Panc1 (cell line): ENCODE data around the gene CGNL1. TPM values are rescaled to one million over a fixed set of nuclear protein-coding genes. Genes with fewer than 3 reads are reported as not detected.

Experiments
- ATAC-seq: fragments of 200-7000 bp; cut with Tn5 transposase; 2 replicates; pipeline ENCODE4 v1.9.1; 2020; ENCODE audit warnings: mild to moderate bottlenecking, moderate library complexity
- BruUV-seq: library from RNA; stranded (reverse); fragments of 400-500 nt; replicated peaks from 2 replicates; lab custom pipeline; 2021; lab: Mats Ljungman, UMichigan
- CTCF ChIA-PET: fragments of 300-600 bp; sonication (Branson Sonifier 250); formaldehyde crosslinking; loops from one replicate; lab custom pipeline; 2022; ENCODE audit warnings: antibody characterized with exemption; lab: Charles Lee
- POLR2A ChIA-PET: fragments of 300-600 bp; sonication (Branson Sonifier 250); formaldehyde crosslinking; loops from one replicate; lab custom pipeline; 2022; ENCODE audit warnings: antibody characterized with exemption; lab: Charles Lee
- DNase-seq: peaks from one replicate; pipeline ENCODE4 v3.0.0-alpha.2; 2010; ENCODE audit warnings: low read depth, low spot score
- H3K27ac ChIP-seq: 2 replicates; pipeline ENCODE4 v1.5.1; 2011; ENCODE audit warnings: mild to moderate bottlenecking, low read length, inconsistent platforms
- H3K27me3 ChIP-seq: fragments of 200-500 bp; sonication (Bioruptor generic); 2 replicates; pipeline ENCODE4 v1.6.0; 2014; ENCODE audit warnings: low read length, inconsistent platforms; ENCODE audit not compliant: control insufficient read depth, insufficient read depth
- H3K36me3 ChIP-seq: fragments of 200-500 bp; sonication (Bioruptor generic); 2 replicates; pipeline ENCODE4 v1.5.1; 2014; ENCODE audit warnings: inconsistent platforms, mild to moderate bottlenecking, low read length, moderate library complexity; ENCODE audit not compliant: control insufficient read depth, insufficient read depth
- H3K4me1 ChIP-seq: 2 replicates; pipeline ENCODE4 v1.5.1; 2011; ENCODE audit warnings: inconsistent platforms, mild to moderate bottlenecking, low read length, moderate library complexity; ENCODE audit not compliant: control insufficient read depth, insufficient read depth
- H3K4me3 ChIP-seq, 2 experiments: 2 replicates each; pipeline ENCODE4 v1.5.1; 2011 to 2012; ENCODE audit warnings: low read depth in 2 of 2, low read length in 2 of 2, mild to moderate bottlenecking in 2 of 2, inconsistent platforms in 1 of 2, moderate library complexity in 1 of 2
- H3K9me3 ChIP-seq: fragments of 200-500 bp; sonication (Bioruptor generic); 2 replicates; pipeline ENCODE4 v1.5.1; 2014; ENCODE audit warnings: low read depth, mild to moderate bottlenecking, inconsistent platforms, low read length, moderate library complexity; ENCODE audit not compliant: control insufficient read depth, insufficient read depth
- POLR2AphosphoS5 ChIP-seq: IDR thresholded peaks from 2 replicates; pipeline ENCODE4 v1.6.1; 2012; ENCODE audit warnings: mild to moderate bottlenecking, low read depth, low read length, moderate library complexity
- SIN3A ChIP-seq: IDR thresholded peaks from 2 replicates; pipeline ENCODE4 v1.6.1; 2012; ENCODE audit warnings: low read depth, mild to moderate bottlenecking, low read length, moderate library complexity, borderline replicate concordance; ENCODE audit not compliant: insufficient read depth
- TCF7L2 ChIP-seq: IDR thresholded peaks from 2 replicates; pipeline ENCODE4 v1.6.1; 2011; ENCODE audit warnings: mild to moderate bottlenecking, low read depth, low read length, inconsistent platforms
- in situ Hi-C: cut with HindIII; loops from 2 replicates; pipeline ENCODE4 v1.10.0; 2016; ENCODE audit warnings: low sequenced_read_pairs, low pct_unique_long_range_greater_than_20kb
- intact Hi-C: fragments of 100-400 bp; cut with micrococcal nuclease; formaldehyde crosslinking; loops from one replicate; pipeline ENCODE4 v1.10.0; 2022; ENCODE audit not compliant: unreplicated experiment
- total RNA-seq: library from RNA; stranded (reverse); gene quantifications from one replicate; pipeline ENCODE4 v1.2.1, GENCODE V29; 2021; ENCODE audit not compliant: unreplicated experiment
- TF ChIP-seq, protein P1 (sequence below), 2 experiments: IDR thresholded peaks; 2 replicates each; pipeline ENCODE4 v1.6.1; 2011 to 2012; ENCODE audit warnings: low read depth in 2 of 2, control low read depth in 1 of 2, low read length in 1 of 2, mild to moderate bottlenecking in 1 of 2, moderate library complexity in 1 of 2; ENCODE audit not compliant: insufficient read depth in 1 of 2
- TF ChIP-seq, protein P2 (sequence below): fragments of 450-650 bp; IDR thresholded peaks from 2 replicates; pipeline ENCODE4 v1.5.1; 2017; ENCODE audit warnings: mild to moderate bottlenecking

The CGNL1 gene
- total RNA-seq, 1 experiment from 2014 or later: 3.5 TPM

GRCh38 chr15:57455929-57456328 lies 79.6 kb downstream of the CGNL1 start:
- ATAC-seq: no peak
- Histone ChIP-seq H3K9me3 (no peaks in the 10 kb centered on the region), H3K4me1 (no peaks in the 10 kb centered on the region), H3K27ac (no peak overlapping the region), H3K36me3 (no peaks in the 10 kb centered on the region), H3K27me3 (no peaks in the 10 kb centered on the region), H3K4me3 (no peak overlapping the region)
- ChIA-PET CTCF (no interaction called here), POLR2A (no interaction called here)
- DNase-seq: no peak
- in situ Hi-C loops: no loop called here
- TF ChIP-seq, protein P1, sequence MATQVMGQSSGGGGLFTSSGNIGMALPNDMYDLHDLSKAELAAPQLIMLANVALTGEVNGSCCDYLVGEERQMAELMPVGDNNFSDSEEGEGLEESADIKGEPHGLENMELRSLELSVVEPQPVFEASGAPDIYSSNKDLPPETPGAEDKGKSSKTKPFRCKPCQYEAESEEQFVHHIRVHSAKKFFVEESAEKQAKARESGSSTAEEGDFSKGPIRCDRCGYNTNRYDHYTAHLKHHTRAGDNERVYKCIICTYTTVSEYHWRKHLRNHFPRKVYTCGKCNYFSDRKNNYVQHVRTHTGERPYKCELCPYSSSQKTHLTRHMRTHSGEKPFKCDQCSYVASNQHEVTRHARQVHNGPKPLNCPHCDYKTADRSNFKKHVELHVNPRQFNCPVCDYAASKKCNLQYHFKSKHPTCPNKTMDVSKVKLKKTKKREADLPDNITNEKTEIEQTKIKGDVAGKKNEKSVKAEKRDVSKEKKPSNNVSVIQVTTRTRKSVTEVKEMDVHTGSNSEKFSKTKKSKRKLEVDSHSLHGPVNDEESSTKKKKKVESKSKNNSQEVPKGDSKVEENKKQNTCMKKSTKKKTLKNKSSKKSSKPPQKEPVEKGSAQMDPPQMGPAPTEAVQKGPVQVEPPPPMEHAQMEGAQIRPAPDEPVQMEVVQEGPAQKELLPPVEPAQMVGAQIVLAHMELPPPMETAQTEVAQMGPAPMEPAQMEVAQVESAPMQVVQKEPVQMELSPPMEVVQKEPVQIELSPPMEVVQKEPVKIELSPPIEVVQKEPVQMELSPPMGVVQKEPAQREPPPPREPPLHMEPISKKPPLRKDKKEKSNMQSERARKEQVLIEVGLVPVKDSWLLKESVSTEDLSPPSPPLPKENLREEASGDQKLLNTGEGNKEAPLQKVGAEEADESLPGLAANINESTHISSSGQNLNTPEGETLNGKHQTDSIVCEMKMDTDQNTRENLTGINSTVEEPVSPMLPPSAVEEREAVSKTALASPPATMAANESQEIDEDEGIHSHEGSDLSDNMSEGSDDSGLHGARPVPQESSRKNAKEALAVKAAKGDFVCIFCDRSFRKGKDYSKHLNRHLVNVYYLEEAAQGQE (IDR thresholded peaks at IDR 0.05; ENCODE audit: insufficient read depth in 1 of 2, low read depth in 2 of 2, low read length in 1 of 2): no peak
- TF ChIP-seq, protein P2, sequence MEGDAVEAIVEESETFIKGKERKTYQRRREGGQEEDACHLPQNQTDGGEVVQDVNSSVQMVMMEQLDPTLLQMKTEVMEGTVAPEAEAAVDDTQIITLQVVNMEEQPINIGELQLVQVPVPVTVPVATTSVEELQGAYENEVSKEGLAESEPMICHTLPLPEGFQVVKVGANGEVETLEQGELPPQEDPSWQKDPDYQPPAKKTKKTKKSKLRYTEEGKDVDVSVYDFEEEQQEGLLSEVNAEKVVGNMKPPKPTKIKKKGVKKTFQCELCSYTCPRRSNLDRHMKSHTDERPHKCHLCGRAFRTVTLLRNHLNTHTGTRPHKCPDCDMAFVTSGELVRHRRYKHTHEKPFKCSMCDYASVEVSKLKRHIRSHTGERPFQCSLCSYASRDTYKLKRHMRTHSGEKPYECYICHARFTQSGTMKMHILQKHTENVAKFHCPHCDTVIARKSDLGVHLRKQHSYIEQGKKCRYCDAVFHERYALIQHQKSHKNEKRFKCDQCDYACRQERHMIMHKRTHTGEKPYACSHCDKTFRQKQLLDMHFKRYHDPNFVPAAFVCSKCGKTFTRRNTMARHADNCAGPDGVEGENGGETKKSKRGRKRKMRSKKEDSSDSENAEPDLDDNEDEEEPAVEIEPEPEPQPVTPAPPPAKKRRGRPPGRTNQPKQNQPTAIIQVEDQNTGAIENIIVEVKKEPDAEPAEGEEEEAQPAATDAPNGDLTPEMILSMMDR: no peak
- TF ChIP-seq POLR2AphosphoS5 (no peak), TCF7L2 (no peak), SIN3A (no peak)
- BruUV-seq: no TSS peak
- intact Hi-C loops: no loop called here

DNA sequence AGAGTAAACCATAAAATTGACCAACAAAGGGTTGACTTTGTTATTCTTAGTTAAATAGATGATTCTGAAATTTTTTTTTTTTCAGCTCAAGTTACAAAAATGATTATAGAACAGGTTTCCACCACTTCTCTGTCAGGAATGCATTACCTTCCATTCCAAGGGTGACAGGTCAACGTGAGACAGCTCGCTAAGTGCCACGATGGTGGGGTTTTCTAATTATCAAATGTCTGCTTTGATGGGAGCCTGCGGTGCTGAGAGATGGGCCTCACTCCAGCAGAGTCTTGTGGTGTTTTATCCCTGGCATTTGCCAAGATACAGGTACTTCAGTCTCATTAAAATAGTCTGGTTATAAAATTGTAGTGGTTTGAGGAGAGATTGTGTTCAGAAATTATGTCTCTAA lies 80.3 kb downstream of the CGNL1 start:
- Histone ChIP-seq H3K36me3 (no peaks in the 10 kb centered on the region), H3K9me3 (no peaks in the 10 kb centered on the region), H3K4me1 (no peaks in the 10 kb centered on the region), H3K27ac (no peak overlapping the region), H3K4me3 (no peak overlapping the region), H3K27me3 (no peaks in the 10 kb centered on the region)
- POLR2A ChIA-PET: no interaction called here
- TF ChIP-seq POLR2AphosphoS5 (no peak), TCF7L2 (no peak)
- TF ChIP-seq, protein P1 (IDR thresholded peaks at IDR 0.05; ENCODE audit: insufficient read depth in 1 of 2, low read depth in 2 of 2, low read length in 1 of 2): no peak
- intact Hi-C loops: no loop called here
- no peak for DNase-seq
- no peak for ATAC-seq
- BruUV-seq: no TSS peak
- in situ Hi-C loops: no loop called here
- CTCF ChIA-PET: no interaction called here
